ENCODE measurements around the gene ZDHHC12. TPM values are rescaled to one million over a fixed set of nuclear protein-coding genes. Genes with fewer than 3 reads are reported as not detected.

Gene ZDHHC12
- total and polyA plus RNA-seq, 2 of the 13 experiments (the other 11 are each of a cell fraction or from before 2014, with no cell fraction given), result 25.4 to 28.0 TPM

GRCh38 chr9:128724744-128725211 lies 851 bp upstream of the ZDHHC12 start (continued):
- TF ChIP-seq RERE (CRISPR knock-in tag; IDR thresholded peaks at IDR 0.05; ENCODE audit: low read depth), result no peak
- no peak for TF ChIP-seq BRCA1 (CRISPR knock-in tag; IDR thresholded peaks at IDR 0.05)
- no peak for TF ChIP-seq ARNT (IDR thresholded peaks at IDR 0.05)
- no peak for TF ChIP-seq DMTF1 (CRISPR knock-in tag; IDR thresholded peaks at IDR 0.05)
- TF ChIP-seq FLYWCH1 (CRISPR knock-in tag; IDR thresholded peaks at IDR 0.05), result no peak
- TF ChIP-seq XBP1 (CRISPR knock-in tag; IDR thresholded peaks at IDR 0.05), result no peak
- no peak for TF ChIP-seq TBL1XR1 (IDR thresholded peaks at IDR 0.05; ENCODE audit: borderline replicate concordance, low read length, partially characterized antibody)
- TF ChIP-seq U2AF1 (optimal IDR thresholded peaks at IDR 0.05; ENCODE audit: low read depth, low read length), result no peak
- 0 out of 2 replicates have a peak, but pooled peaks have one; percentile 37 for TF ChIP-seq ZNF724P (CRISPR knock-in tag; IDR thresholded peaks at IDR 0.05; ENCODE audit: borderline replicate concordance)
- no peak for TF ChIP-seq PHF20 (CRISPR knock-in tag; IDR thresholded peaks at IDR 0.05)
- no peak; the same call in 1 of the 2 replicates for TF ChIP-seq ZMYM3 (CRISPR knock-in tag; IDR thresholded peaks at IDR 0.05)
- no peak for TF ChIP-seq ZNF513 (CRISPR knock-in tag; conservative IDR thresholded peaks at IDR 0.05)
- TF ChIP-seq PAF1 (CRISPR knock-in tag; IDR thresholded peaks at IDR 0.05), result no peak
- no peak for TF ChIP-seq IRF2 (CRISPR knock-in tag; IDR thresholded peaks at IDR 0.05)
- TF ChIP-seq ZNF569 (CRISPR knock-in tag; IDR thresholded peaks at IDR 0.05; ENCODE audit: borderline replicate concordance), result no peak
- no peak for TF ChIP-seq CSRNP1 (CRISPR knock-in tag; IDR thresholded peaks at IDR 0.05)
- TF ChIP-seq ZNF180 (CRISPR knock-in tag; IDR thresholded peaks at IDR 0.05; ENCODE audit: borderline replicate concordance, low read depth), result no peak
- no peak for TF ChIP-seq ESRRA (CRISPR knock-in tag; IDR thresholded peaks at IDR 0.05; ENCODE audit: low read depth)
- TF ChIP-seq ZNF773 (CRISPR knock-in tag; IDR thresholded peaks at IDR 0.05; ENCODE audit: borderline replicate concordance), result no peak

All from HepG2 (cell line).